Neural progenitor cell (in vitro differentiated cells): ENCODE measurements around the gene CAMSAP3.

Experiments used
- CTCF ChIP-seq: fragments of 200-600 bp; sonication (generic); IDR thresholded peaks from 2 replicates; pipeline ENCODE4 v1.5.1; 2017; ENCODE audit warnings: antibody characterized with exemption, mild to moderate bottlenecking
- EZH2 ChIP-seq: fragments of 200-600 bp; sonication (generic); IDR thresholded peaks from 2 replicates; pipeline ENCODE4 v1.6.1; 2017; ENCODE audit warnings: antibody characterized with exemption, mild to moderate bottlenecking, moderate library complexity

- TF ChIP-seq CTCF: no peak
- no peak for TF ChIP-seq EZH2
Observed at GRCh38 chr19:7637374-7638256, 42.0 kb downstream of the CAMSAP3 start.
